GM18505 (cell line): ENCODE data around the gene PAX7.

Source experiments
- ATAC-seq: cut with Tn5 transposase; IDR thresholded peaks from one replicate; pipeline ENCODE4 v1.9.1; 2021; ENCODE audit not compliant: unreplicated experiment
- POLR2A ChIP-seq: IDR thresholded peaks from 4 replicates; pipeline ENCODE4 v1.6.1; 2011; ENCODE audit warnings: borderline replicate concordance; ENCODE audit not compliant: insufficient read depth, insufficient read length; ENCODE audit errors: extremely low read depth

PAX7 gene

GRCh38 chr1:18723701-18724411, 93.2 kb downstream of the PAX7 start:
- ATAC-seq = no peak

GRCh38 chr1:18724801-18725200, 94.2 kb downstream of the PAX7 start:
- no peak for TF ChIP-seq POLR2A
- no peak for ATAC-seq

More at GRCh38 chr1:18723701-18724411, 93.2 kb downstream of the PAX7 start:
- TF ChIP-seq POLR2A = no peak

DNA sequence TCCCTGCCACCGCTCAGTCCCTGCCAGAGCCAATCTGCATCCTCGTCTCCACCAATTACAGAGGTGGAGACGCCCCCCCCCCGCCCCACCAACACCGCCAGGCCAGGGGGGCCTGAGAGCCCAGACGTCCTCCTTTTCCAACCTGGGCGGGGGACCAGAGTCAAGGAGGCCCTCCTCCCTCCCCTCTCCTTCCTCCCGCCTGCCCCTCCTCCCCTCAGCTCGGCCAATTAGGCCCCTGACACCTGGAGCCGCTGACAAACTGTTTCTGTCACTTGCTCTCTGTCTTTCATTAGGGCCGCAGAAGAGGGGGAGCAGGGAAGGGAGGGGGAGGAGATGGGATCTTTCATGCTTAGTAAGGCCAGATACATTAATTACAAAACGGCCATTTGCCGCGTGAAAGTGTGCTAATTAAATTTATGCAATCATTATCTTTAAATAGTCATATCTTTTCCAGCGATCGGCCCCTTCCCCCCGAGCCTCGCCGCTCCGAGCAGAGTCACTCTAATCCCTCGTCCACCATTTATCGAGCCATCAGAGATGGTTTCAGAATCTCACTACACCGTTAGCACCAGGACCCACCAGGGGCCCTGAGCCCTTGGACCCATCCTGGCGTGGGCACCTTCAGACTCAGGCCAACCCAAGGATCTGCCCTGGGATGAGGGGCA, 94.7 kb downstream of the PAX7 start:
- ATAC-seq = no peak
- TF ChIP-seq POLR2A = no peak

- ATAC-seq = no peak
- TF ChIP-seq POLR2A = no peak
These were observed 95.7 kb downstream of the PAX7 start for GRCh38 chr1:18726368-18726767.

DNA sequence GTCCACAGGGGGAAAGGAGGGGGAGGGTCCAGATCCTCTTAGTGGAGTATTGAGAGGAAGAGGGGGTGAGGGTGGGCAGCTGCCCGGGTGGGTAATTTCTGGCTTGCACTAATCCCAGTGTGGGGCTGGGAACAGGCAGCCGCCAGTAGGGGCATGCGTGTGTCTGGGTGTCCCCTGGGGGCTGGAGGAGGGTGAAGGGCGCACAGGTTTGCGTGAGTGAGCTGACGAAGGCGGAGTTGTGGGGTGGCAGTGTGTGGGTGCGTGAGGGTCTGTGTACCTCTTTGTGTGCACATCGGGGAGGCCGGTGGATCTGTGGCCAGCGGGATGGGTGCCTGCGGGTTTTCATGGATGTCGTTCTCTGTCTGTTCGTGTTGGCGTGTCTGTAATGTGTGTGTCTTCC, 97.3 kb downstream of the PAX7 start:
- ATAC-seq = no peak
- TF ChIP-seq POLR2A = no peak

DNA sequence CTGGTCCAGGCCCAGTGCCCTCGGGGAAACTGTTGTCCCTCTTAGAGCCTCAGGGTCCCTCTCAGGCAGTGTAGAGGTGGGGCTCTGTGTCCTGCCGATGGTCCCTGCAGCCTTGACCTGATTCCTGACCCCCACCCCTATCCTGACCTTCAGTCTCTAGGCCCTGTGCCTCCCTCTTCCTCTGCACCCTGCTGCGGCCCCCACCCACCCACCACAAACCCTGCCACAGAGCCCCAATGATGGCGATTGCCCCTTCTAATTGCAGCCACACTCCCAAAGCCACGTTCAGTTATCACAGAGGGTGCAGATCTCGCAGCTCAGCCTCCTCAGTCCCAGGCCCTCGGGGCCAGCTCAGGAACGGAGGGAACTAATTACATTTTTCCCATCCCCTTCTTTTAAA, 99.7 kb downstream of the PAX7 start:
- no peak for TF ChIP-seq POLR2A
- ATAC-seq = no peak

DNA sequence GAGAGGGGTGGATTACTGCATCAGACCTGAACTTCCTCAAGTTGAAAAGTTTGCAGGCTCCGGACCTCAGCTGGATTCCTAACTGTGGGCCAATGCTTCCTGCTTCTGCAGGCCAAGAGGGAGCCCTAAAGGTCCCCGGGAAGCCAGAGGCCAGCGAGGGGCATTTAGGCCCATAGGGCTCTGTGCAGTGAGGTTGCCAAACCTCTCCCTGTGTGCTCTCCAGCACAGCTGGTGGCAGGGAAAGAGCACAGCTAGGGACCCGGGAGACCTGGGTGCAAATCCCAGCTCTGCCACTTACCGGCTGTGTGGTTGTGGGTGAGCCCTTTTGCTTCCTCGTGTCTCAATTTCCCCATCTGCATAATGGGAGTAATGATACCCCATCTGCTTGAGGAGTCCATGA, 100.5 kb downstream of the PAX7 start:
- ATAC-seq = no peak
- TF ChIP-seq POLR2A = no peak

DNA sequence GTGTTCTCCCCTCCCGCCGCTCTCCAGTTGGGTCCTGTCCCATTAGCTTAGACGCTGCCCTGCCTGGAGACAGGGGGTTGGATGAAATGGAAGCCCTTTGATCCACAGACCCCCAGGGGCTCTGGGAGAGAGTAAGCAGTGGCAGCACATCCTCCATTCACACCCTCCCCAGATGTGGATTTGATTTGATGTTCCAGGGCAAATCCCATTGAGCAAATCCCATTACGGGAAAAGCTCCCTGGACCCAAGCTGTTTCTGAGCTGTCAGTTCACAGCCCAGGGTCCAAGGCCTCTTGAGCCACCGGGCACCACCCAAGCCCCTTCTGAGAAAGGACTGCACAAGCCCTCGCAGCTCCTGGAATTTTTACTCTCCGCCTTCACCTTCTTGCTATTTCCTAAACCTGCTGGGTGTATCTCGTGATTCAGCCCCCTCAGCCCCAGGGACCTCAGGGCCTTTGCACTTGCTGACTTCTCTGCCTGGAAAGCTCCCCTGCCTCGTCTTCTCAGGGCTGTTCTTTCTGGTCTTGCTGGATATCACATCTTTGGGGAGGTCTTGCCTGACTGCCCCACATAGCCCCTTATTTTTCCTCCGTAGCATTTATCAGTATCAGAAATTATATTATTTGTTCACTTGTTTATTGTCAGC, 101.1 kb downstream of the PAX7 start:
- ATAC-seq = no peak
- no peak for TF ChIP-seq POLR2A

- ATAC-seq = no peak
- TF ChIP-seq POLR2A = no peak
These were observed 102.0 kb downstream of the PAX7 start for GRCh38 chr1:18732686-18733085.

GRCh38 chr1:18734001-18734400, 103.4 kb downstream of the PAX7 start:
- no peak for TF ChIP-seq POLR2A
- no peak for ATAC-seq

GRCh38 chr1:18734461-18735223, 104.0 kb downstream of the PAX7 start:
- no peak for ATAC-seq
- TF ChIP-seq POLR2A = no peak

GRCh38 chr1:18735224-18735997, 104.8 kb downstream of the PAX7 start:
- no peak for ATAC-seq
- TF ChIP-seq POLR2A = no peak

DNA sequence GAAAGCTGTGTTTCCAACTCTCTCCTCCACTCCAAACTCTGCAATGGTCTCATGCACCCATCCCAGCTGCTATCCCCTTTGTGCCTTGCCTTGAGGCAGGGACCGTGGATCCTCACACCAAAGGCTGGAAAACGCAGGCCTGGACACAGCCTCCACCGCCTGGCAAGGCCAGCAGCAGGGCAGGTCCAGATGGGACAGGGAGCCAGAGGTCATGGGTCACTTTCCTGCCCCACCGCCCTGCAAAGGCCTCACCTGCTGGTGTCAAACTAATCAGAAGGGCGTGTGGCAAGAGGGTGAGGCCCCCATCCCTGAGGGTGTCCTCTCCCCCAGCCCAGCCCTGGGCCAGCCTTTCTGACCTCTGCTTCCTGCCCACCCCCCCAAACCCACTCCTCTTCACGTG, 106.3 kb downstream of the PAX7 start:
- no peak for TF ChIP-seq POLR2A
- ATAC-seq = no peak
